ENCODE measurements around the gene MARCHF7. TPM values are rescaled to one million over a fixed set of nuclear protein-coding genes. Genes with fewer than 3 reads are reported as not detected.

MARCHF7 gene
- total and polyA plus RNA-seq, 2 donors (not counting 1 experiment from before 2014, with no cell fraction given): 65.6 to 97.1 TPM

- peaks cover 8% of the 10 kb centered on the region for H3K36me3 ChIP-seq (ENCODE audit: control insufficient read depth, insufficient read depth, low read length)
- no peaks in the 10 kb centered on the region for H4K20me1 ChIP-seq (ENCODE audit: control insufficient read depth, extremely low read depth, insufficient read depth, low read length)
- TF ChIP-seq CTCF (conservative IDR thresholded peaks at IDR 0.05 in 1 of 2, IDR thresholded peaks at IDR 0.05 in 1 of 2; ENCODE audit: low read depth in 1 of 2, low read length in 2 of 2) (no peak), EZH2 (IDR thresholded peaks at IDR 0.05; ENCODE audit: low read length, missing control alignments) (no peak)
- H3K79me2 ChIP-seq (ENCODE audit: control insufficient read depth, insufficient read depth, low read length): peaks cover 56% of the 10 kb centered on the region
- DNase-seq (ENCODE audit: low read depth in 2 of 2): no peak
- no peak overlapping the region for H3K9ac ChIP-seq (ENCODE audit: insufficient read depth, low read length)
- H3K27me3 ChIP-seq (ENCODE audit: control insufficient read depth, insufficient read depth, low read length): no peaks in the 10 kb centered on the region
- no peak overlapping the region for H3K27ac ChIP-seq (ENCODE audit: insufficient read depth, low read length)
- no peak overlapping the region for H2AFZ ChIP-seq (ENCODE audit: low read length)
- no peak overlapping the region for H3K4me3 ChIP-seq (replicated peaks in 1 of 4; ENCODE audit: control extremely low read depth in 1 of 4, insufficient read depth in 1 of 4, low read depth in 3 of 4, low read length in 4 of 4)
- H3K9me3 ChIP-seq (ENCODE audit: control insufficient read depth, insufficient read depth, low read depth, low read length): no peaks in the 10 kb centered on the region
- H3K4me1 ChIP-seq (ENCODE audit: control insufficient read depth, extremely low read depth, insufficient read depth, low read length): no peaks in the 10 kb centered on the region
- no peak overlapping the region for H3K4me2 ChIP-seq (ENCODE audit: extremely low read depth, insufficient read depth, low read length)
Measured at GRCh38 chr2:159748089-159748488, 35.8 kb downstream of the MARCHF7 start.

- Histone ChIP-seq H3K4me3 (replicated peaks in 1 of 4; ENCODE audit: control extremely low read depth in 1 of 4, insufficient read depth in 1 of 4, low read depth in 3 of 4, low read length in 4 of 4) (no peak overlapping the region), H3K27me3 (ENCODE audit: control insufficient read depth, insufficient read depth, low read length) (no peaks in the 10 kb centered on the region), H3K9me3 (ENCODE audit: control insufficient read depth, insufficient read depth, low read depth, low read length) (no peaks in the 10 kb centered on the region), H3K4me2 (ENCODE audit: extremely low read depth, insufficient read depth, low read length) (no peak overlapping the region), H3K9ac (ENCODE audit: insufficient read depth, low read length) (no peak overlapping the region), H3K79me2 (ENCODE audit: control insufficient read depth, insufficient read depth, low read length) (peaks cover 61% of the 10 kb centered on the region), H3K27ac (ENCODE audit: insufficient read depth, low read length) (no peak overlapping the region), H3K4me1 (ENCODE audit: control insufficient read depth, extremely low read depth, insufficient read depth, low read length) (no peaks in the 10 kb centered on the region), H3K36me3 (ENCODE audit: control insufficient read depth, insufficient read depth, low read length) (peaks cover 9% of the 10 kb centered on the region), H2AFZ (ENCODE audit: low read length) (no peak overlapping the region), H4K20me1 (ENCODE audit: control insufficient read depth, extremely low read depth, insufficient read depth, low read length) (no peaks in the 10 kb centered on the region)
- no peak for DNase-seq (ENCODE audit: low read depth in 2 of 2)
- TF ChIP-seq CTCF (conservative IDR thresholded peaks at IDR 0.05 in 1 of 2, IDR thresholded peaks at IDR 0.05 in 1 of 2; ENCODE audit: low read depth in 1 of 2, low read length in 2 of 2) (no peak), EZH2 (IDR thresholded peaks at IDR 0.05; ENCODE audit: low read length, missing control alignments) (no peak)
Measured at GRCh38 chr2:159750873-159751272, 38.6 kb downstream of the MARCHF7 start.

- no peak overlapping the region for H3K27ac ChIP-seq (ENCODE audit: insufficient read depth, low read length)
- H3K36me3 ChIP-seq (ENCODE audit: control insufficient read depth, insufficient read depth, low read length): peaks cover 7% of the 10 kb centered on the region
- H3K4me1 ChIP-seq (ENCODE audit: control insufficient read depth, extremely low read depth, insufficient read depth, low read length): no peaks in the 10 kb centered on the region
- H3K4me2 ChIP-seq (ENCODE audit: extremely low read depth, insufficient read depth, low read length): no peak overlapping the region
- TF ChIP-seq EZH2 (IDR thresholded peaks at IDR 0.05; ENCODE audit: low read length, missing control alignments) (no peak), CTCF (conservative IDR thresholded peaks at IDR 0.05 in 1 of 2, IDR thresholded peaks at IDR 0.05 in 1 of 2; ENCODE audit: low read depth in 1 of 2, low read length in 2 of 2) (no peak)
- H3K9me3 ChIP-seq (ENCODE audit: control insufficient read depth, insufficient read depth, low read depth, low read length): no peaks in the 10 kb centered on the region
- no peak for DNase-seq (ENCODE audit: low read depth in 2 of 2)
- H3K9ac ChIP-seq (ENCODE audit: insufficient read depth, low read length): no peak overlapping the region
- H4K20me1 ChIP-seq (ENCODE audit: control insufficient read depth, extremely low read depth, insufficient read depth, low read length): no peaks in the 10 kb centered on the region
- H2AFZ ChIP-seq (ENCODE audit: low read length): no peak overlapping the region
- H3K79me2 ChIP-seq (ENCODE audit: control insufficient read depth, insufficient read depth, low read length): peaks cover 63% of the 10 kb centered on the region
- no peaks in the 10 kb centered on the region for H3K27me3 ChIP-seq (ENCODE audit: control insufficient read depth, insufficient read depth, low read length)
- H3K4me3 ChIP-seq (replicated peaks in 1 of 4; ENCODE audit: control extremely low read depth in 1 of 4, insufficient read depth in 1 of 4, low read depth in 3 of 4, low read length in 4 of 4): no peak overlapping the region
Measured at GRCh38 chr2:159753797-159754196, 41.5 kb downstream of the MARCHF7 start.

Measured in fibroblast of lung (primary cell).